Muscle layer of colon (tissue), 2 donors: ENCODE data around the gene MCM3AP.

Source experiments
- H3K27ac ChIP-seq: one replicate; pipeline ENCODE4 v1.7.0; 2013; ENCODE audit warnings: low read depth, mild to moderate bottlenecking, low read length, moderate library complexity
- H3K27me3 ChIP-seq, 2 donors: one replicate each; pipeline ENCODE4 v1.7.0; 2013; ENCODE audit warnings: low read length in 2 of 2, mild to moderate bottlenecking in 2 of 2; ENCODE audit not compliant: insufficient read depth in 2 of 2, control insufficient read depth in 1 of 2
- H3K36me3 ChIP-seq: one replicate; pipeline ENCODE4 v1.7.0; 2013; ENCODE audit warnings: mild to moderate bottlenecking, low read length; ENCODE audit not compliant: insufficient read depth
- H3K4me1 ChIP-seq: one replicate; pipeline ENCODE4 v1.7.0; 2013; ENCODE audit warnings: mild to moderate bottlenecking, low read length; ENCODE audit not compliant: insufficient read depth
- H3K4me3 ChIP-seq, 2 donors: one replicate each; pipeline ENCODE4 v1.7.0; 2013; ENCODE audit warnings: low read length in 2 of 2, low read depth in 1 of 2, mild to moderate bottlenecking in 1 of 2, moderate library complexity in 1 of 2
- H3K9ac ChIP-seq: one replicate; pipeline ENCODE4 v1.7.0; 2013; ENCODE audit warnings: low read length
- H3K9me3 ChIP-seq: one replicate; pipeline ENCODE4 v1.7.0; 2013; ENCODE audit warnings: mild to moderate bottlenecking, low read length
- donor health status: abdominal sarcoma.
- donor health status: Adenocarcinoma of cecum.

The MCM3AP gene

DNA sequence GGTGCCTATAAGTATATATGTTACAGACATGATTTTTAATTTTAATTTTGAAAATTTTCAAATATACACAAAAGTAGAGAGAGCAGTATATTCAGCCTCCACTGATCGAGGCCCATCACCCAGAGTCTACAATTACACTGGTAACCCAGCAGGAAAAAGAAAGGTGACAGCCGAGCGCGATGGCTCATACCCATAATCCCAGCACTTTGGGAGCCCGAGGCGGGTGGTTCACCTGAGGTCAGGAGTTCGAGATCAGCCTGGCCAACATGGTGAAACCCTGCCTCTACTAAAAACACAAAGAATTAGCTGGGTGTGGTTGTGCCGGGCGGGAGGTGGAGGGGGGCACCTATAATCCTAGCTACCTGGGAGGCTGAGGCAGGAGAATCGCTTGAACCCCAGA, 2.1 kb upstream of the MCM3AP start:
- no peaks in the 10 kb centered on the region for H3K27me3 ChIP-seq
- no peak overlapping the region for H3K9ac ChIP-seq
- peaks cover 24% of the 10 kb centered on the region for H3K36me3 ChIP-seq
- H3K4me1 ChIP-seq, result peaks cover 38% of the 10 kb centered on the region
- H3K27ac ChIP-seq, result no peak overlapping the region
- H3K9me3 ChIP-seq, result no peaks in the 10 kb centered on the region
- H3K4me3 ChIP-seq, result no peak overlapping the region

DNA sequence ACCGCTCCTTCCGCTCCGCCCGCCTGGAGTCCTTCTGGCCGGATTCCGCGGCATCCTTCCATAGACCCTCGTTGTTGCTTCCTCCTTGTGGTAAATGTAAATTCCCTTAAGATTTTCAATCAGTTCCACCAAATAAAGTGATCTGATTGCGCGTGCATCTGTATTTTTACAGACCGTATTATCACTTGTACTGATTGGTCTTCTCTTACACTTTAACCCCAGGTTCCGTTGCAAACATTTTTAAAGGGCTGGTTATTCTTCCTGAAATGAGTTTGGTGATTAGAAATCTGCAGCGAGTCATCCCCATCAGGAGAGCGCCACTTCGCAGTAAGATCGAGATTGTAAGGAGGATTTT, 1.2 kb upstream of the MCM3AP start:
- H3K27ac ChIP-seq, result peak overlapping the region; percentile 75
- H3K4me1 ChIP-seq, result peaks cover 38% of the 10 kb centered on the region
- peak overlapping the region; percentile 89 for H3K9ac ChIP-seq
- H3K4me3 ChIP-seq, result peak overlapping the region; percentile 55 to 79
- H3K27me3 ChIP-seq, result no peaks in the 10 kb centered on the region
- H3K36me3 ChIP-seq, result peaks cover 15% of the 10 kb centered on the region
- no peaks in the 10 kb centered on the region for H3K9me3 ChIP-seq

DNA sequence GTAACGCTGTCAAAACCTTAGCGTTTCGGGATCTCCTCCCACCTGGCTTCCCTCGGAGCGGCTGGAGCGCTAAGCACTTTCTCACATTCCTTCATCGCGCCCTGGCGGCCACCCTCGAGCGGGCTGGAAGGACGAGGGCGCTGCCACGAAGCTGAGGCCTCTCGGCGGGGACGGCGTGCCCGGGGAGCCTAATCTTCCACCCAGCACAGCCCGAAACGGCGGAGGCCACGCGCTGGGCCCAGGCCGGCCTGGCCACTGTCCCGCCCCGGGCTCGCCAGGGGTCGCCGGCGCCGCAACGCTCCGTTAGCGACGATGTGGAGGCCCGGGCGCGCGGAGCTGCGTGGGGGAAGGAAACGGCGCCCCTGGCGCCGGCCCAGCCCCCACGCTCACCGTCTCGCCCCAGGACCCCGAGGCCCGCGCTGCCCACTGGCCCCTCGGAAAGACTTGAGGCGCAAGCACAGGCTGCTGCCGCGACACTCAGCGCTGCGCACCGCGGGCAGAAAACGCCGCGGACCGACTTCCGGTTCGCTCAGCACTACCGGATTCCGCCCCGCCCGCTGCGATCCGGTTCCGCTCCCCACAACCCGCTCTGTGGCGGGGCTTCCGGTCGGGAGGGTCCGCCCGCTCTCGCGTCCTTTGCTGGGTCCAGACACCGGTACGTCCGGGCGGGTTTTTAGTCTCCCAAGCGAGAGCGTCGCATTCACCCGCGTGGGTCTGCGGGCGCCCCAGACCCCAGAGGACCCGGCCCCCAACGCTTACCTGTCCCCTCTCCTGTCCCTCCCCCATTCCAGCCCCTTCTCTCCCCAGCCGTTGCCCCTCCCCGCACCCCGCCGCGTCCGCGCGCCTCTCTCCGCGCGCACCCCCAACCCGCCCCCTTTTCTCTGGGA, 593 bp upstream of the MCM3AP start, which contains the start of gene YBEY:
TSS of gene YBEY (plus strand) at position 582 of the 887 bp plus-strand sequence. CDS start 572 bp downstream, outside the sequence.
- Histone ChIP-seq H3K4me3 (peak within 1 kb of the TSS; percentile 55 to 79), H3K27ac (peak within 1 kb of the TSS; percentile 75), H3K36me3 (peaks cover 11% of the 10 kb centered on the region), H3K27me3 (no peaks in the 10 kb centered on the region), H3K9ac (peak within 1 kb of the TSS; percentile 89), H3K9me3 (no peaks in the 10 kb centered on the region), H3K4me1 (peaks cover 42% of the 10 kb centered on the region)

DNA sequence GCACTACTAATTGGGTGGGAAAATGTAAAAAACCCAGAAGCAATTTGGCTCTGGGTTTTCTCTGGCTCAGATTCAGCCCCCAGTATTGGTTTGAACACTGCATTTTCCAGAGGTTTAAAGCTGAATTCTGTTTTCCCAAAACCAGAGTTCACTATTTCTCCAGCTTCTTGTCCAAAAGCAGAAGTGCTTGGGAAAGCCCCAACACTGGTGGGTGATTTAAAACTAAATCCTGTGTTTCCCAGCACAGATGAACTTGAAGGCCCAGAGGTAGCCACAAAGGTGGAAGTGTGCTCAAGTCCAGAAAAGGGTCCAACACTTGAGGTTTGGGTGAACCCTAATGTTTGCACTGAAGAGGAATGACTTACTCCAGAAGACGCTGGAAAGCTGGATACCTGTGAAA, 678 bp downstream of the MCM3AP start:
- Histone ChIP-seq H3K9me3 (no peaks in the 10 kb centered on the region), H3K27me3 (no peaks in the 10 kb centered on the region), H3K4me1 (peaks cover 43% of the 10 kb centered on the region), H3K4me3 (no peak overlapping the region), H3K27ac (no peak overlapping the region), H3K9ac (peak overlapping the region; percentile 89), H3K36me3 (peaks cover 14% of the 10 kb centered on the region)

DNA sequence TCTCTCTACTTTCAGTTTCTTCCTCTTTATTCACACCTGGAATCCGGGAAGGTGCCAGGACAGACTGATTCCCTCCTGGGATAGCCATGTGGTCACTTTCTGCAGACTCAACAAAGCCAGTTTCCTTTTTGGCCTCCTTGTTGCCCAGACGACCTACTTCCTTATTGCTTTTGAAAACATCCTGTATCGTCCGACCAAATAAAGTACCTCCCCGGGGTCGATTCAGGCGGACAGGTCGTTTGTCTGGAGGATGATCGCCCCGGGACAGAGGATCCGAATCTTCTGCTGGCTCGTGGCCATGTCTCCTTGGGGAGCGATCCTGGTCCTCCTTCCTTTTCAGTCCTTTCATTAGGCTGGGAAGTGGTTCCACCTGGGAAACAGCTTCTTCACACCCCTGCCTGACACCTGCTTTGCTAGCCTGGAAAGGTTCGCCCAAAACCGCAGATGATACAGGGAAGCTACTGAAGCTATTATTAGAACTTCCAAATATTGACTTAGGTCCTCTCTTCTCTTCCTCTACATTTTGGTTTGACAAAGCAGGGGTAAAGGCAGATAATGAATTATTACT, 1.2 kb downstream of the MCM3AP start:
- no peaks in the 10 kb centered on the region for H3K27me3 ChIP-seq
- H3K4me1 ChIP-seq, result peaks cover 43% of the 10 kb centered on the region
- no peak overlapping the region for H3K9ac ChIP-seq
- peaks cover 20% of the 10 kb centered on the region for H3K36me3 ChIP-seq
- no peaks in the 10 kb centered on the region for H3K9me3 ChIP-seq
- H3K27ac ChIP-seq, result no peak overlapping the region
- peak overlapping the region in 1 of 2 donors; percentile 16 for H3K4me3 ChIP-seq

DNA sequence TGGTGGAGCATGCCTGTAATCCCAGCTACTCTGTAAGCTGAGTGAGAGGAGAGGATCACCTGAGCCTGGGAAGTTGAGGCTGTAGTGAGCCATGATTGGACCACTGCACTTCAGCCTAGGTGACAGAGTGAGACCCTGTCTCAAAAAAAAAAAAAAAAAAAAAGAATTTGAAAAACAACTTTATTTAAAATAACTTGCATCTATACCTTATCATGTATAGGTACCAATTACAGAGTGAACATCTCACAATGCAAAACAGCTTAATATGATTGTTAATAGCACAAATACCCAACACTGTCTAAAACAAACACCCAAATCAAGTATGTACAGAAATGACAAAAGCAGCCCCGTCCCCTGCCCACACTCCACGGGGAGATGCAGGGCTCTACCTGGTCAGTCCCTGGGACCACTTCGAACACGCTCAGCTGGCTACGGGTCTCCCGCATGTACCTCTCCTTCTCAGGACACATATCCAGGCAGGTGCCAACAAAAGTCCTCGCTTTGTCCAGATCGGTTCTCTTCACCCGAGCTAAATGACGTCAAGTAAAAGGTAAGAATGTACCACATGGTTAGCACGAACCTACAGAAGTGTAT, 10.5 kb downstream of the MCM3AP start:
- H3K36me3 ChIP-seq, result peaks cover 78% of the 10 kb centered on the region
- no peaks in the 10 kb centered on the region for H3K9me3 ChIP-seq
- H3K4me1 ChIP-seq, result no peaks in the 10 kb centered on the region
- no peaks in the 10 kb centered on the region for H3K27me3 ChIP-seq
- no peak overlapping the region for H3K4me3 ChIP-seq
- H3K9ac ChIP-seq, result no peak overlapping the region
- H3K27ac ChIP-seq, result no peak overlapping the region

DNA sequence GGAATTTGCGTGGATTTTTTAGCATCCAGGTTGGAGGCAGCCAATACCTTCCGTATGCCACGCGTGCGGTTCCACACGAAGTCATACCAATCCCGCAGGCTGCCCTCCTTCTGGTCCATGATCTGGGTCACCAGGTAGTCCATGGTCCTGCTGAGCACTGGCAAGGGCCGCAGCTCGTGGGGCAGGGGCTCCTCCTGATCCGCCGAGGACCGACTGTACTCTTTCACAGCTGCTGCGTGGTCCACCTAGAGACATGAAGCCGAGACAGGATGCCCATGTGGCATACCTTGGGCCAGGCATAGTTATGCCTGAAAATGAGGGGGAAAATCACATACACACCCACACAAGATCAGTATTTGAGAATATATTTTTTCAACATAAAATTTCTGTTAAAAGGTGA, 12.1 kb downstream of the MCM3AP start:
- Histone ChIP-seq H3K4me3 (no peak overlapping the region), H3K4me1 (no peaks in the 10 kb centered on the region), H3K36me3 (peaks cover 76% of the 10 kb centered on the region), H3K9me3 (no peaks in the 10 kb centered on the region), H3K9ac (no peak overlapping the region), H3K27me3 (no peaks in the 10 kb centered on the region), H3K27ac (no peak overlapping the region)

DNA sequence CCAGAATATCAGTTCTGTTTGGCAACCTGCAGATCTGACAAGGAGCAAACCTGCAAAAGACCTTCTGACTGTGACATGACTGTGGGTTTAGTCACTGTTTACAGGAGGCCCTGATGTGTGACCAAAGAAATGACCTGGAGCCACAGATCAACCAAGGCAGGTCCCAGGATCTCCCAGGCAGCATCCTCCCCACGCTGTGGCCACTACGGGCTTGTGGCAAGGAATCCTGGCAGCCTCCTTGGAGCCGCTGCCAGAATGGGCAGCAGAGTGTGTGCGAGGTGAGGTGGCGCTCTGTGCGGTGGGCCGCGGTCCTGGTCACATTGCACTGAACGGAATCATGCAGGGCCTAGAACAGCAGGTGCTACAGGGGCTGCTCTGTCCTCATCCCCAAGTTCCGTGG, 15.9 kb downstream of the MCM3AP start:
- H3K9me3 ChIP-seq, result no peaks in the 10 kb centered on the region
- peaks cover 78% of the 10 kb centered on the region for H3K36me3 ChIP-seq
- no peak overlapping the region for H3K4me3 ChIP-seq
- H3K9ac ChIP-seq, result no peak overlapping the region
- no peaks in the 10 kb centered on the region for H3K4me1 ChIP-seq
- H3K27ac ChIP-seq, result no peak overlapping the region
- no peaks in the 10 kb centered on the region for H3K27me3 ChIP-seq

DNA sequence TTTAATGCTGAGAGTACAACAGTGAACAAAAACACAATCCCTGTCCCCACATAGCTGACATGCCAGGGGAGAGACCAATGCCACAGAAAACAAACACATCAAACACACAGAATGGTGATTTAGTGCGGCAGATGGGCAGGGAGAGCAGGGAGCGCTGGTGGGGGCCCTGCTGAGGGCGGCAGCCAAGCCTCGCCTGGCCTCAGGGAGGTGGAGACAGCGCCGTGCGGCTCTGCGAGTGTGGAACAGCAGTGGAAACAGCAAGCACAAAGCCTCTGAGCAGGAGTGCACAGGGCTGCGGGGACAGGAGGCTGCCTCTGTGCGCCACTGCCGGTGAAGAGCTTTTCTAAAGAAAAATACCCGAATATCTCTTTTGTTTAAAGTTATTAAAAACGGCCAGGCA, 17.0 kb downstream of the MCM3AP start:
- peaks cover 67% of the 10 kb centered on the region for H3K36me3 ChIP-seq
- no peak overlapping the region for H3K27ac ChIP-seq

DNA sequence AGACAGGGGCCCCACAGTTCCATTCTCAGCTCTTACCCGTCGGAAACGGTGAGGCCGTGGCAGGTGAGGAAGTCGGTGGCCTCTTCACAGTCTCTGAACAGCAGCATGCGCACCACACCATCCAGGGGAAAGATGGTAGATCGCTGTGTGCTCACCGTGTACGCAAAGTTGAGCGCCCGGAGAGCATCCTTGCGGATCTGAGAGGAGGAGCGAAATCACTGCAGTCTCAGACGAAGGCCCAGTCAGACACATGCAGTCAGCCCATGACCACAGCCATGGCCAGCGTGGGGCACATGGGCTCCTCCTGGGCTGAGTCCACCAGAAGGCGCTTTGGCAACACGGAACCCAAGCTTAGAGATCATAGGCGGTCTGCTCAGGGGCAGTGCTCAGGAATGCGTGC, 18.5 kb downstream of the MCM3AP start:
- Histone ChIP-seq H3K9ac (no peak overlapping the region), H3K27ac (no peak overlapping the region), H3K4me1 (no peaks in the 10 kb centered on the region), H3K27me3 (no peaks in the 10 kb centered on the region), H3K4me3 (no peak overlapping the region), H3K36me3 (peaks cover 58% of the 10 kb centered on the region), H3K9me3 (no peaks in the 10 kb centered on the region)

More for the DNA sequence above, 17.0 kb downstream of the MCM3AP start:
- Histone ChIP-seq H3K4me3 (no peak overlapping the region), H3K9me3 (no peaks in the 10 kb centered on the region), H3K9ac (no peak overlapping the region), H3K27me3 (no peaks in the 10 kb centered on the region), H3K4me1 (no peaks in the 10 kb centered on the region)

DNA sequence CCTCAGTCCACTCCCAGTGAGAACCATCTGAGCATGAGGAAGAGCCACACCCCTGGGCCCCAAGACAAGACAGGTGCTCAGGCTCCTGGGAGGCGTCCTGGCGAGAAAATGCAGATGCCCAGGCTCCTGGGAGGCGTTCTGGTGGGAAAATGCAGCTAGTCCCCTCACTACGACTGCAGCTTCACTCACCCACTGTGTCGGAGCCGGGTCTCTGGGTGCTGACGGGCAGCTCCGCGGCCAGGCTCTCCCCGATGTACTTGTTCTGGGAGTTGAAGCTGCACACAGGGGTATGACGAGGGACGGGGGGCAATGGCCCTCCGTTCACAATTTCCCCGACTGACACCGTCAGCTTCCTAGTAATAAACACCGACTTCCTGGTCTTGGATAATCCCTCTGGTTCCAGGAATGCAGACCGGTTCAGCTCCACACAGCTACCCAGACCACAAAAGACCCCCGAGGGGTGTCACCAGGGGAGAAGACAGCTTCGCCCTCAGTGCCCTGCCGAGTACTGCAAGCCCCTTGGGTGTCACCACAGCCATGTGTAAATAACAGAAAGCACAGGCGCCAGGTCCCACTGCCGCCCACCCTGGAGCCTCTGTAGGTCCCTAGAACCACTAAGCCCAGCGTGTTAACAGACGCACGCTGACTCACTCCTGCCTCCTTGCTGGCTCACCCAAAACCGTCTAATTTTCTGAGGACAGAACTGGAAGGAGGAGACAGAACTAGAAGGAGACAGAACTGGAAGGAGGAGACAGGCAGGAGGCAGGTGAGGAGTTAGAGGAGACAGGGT, 19.5 kb downstream of the MCM3AP start:
- no peaks in the 10 kb centered on the region for H3K27me3 ChIP-seq
- H3K9me3 ChIP-seq, result no peaks in the 10 kb centered on the region
- peaks cover 59% of the 10 kb centered on the region for H3K36me3 ChIP-seq
- no peak overlapping the region for H3K9ac ChIP-seq
- H3K4me3 ChIP-seq, result no peak overlapping the region
- H3K4me1 ChIP-seq, result no peaks in the 10 kb centered on the region
- no peak overlapping the region for H3K27ac ChIP-seq
